Lower leg skin (tissue), 3 donors: Measurements from ENCODE around the gene AKAP8L.

Source experiments
- POLR2A ChIP-seq, 2 donors: fragments of 450-650 bp; IDR thresholded peaks; one replicate each; pipeline ENCODE4 v1.6.1; 2016 to 2017; ENCODE audit warnings: antibody characterized with exemption in 2 of 2, mild to moderate bottlenecking in 1 of 2, moderate library complexity in 1 of 2
- TF ChIP-seq, protein P1 (sequence below), 3 donors: fragments of 450-650 bp; IDR thresholded peaks; one replicate each; pipeline ENCODE4 v1.5.1; 2016; ENCODE audit warnings: antibody characterized with exemption in 3 of 3, mild to moderate bottlenecking in 3 of 3, moderate library complexity in 2 of 3

- no peak for TF ChIP-seq POLR2A (IDR thresholded peaks at IDR 0.05)
- TF ChIP-seq, protein P1, sequence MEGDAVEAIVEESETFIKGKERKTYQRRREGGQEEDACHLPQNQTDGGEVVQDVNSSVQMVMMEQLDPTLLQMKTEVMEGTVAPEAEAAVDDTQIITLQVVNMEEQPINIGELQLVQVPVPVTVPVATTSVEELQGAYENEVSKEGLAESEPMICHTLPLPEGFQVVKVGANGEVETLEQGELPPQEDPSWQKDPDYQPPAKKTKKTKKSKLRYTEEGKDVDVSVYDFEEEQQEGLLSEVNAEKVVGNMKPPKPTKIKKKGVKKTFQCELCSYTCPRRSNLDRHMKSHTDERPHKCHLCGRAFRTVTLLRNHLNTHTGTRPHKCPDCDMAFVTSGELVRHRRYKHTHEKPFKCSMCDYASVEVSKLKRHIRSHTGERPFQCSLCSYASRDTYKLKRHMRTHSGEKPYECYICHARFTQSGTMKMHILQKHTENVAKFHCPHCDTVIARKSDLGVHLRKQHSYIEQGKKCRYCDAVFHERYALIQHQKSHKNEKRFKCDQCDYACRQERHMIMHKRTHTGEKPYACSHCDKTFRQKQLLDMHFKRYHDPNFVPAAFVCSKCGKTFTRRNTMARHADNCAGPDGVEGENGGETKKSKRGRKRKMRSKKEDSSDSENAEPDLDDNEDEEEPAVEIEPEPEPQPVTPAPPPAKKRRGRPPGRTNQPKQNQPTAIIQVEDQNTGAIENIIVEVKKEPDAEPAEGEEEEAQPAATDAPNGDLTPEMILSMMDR (IDR thresholded peaks at IDR 0.05) = no peak
These were observed 17.4 kb upstream of the AKAP8L start for GRCh38 chr19:15436012-15436825.
